HG03378 (cell line): ENCODE data around the gene MZT1.
"Not testable (repeated sequence)": the region's sequence is repeated elsewhere in the genome, so short reads cannot be mapped to it uniquely, and the experiment has no call there.

Experiments
- ATAC-seq: cut with Tn5 transposase; IDR thresholded peaks from one replicate; pipeline ENCODE4 v1.9.1; 2021; ENCODE audit warnings: mild to moderate bottlenecking, moderate library complexity; ENCODE audit not compliant: unreplicated experiment

MZT1 gene

DNA sequence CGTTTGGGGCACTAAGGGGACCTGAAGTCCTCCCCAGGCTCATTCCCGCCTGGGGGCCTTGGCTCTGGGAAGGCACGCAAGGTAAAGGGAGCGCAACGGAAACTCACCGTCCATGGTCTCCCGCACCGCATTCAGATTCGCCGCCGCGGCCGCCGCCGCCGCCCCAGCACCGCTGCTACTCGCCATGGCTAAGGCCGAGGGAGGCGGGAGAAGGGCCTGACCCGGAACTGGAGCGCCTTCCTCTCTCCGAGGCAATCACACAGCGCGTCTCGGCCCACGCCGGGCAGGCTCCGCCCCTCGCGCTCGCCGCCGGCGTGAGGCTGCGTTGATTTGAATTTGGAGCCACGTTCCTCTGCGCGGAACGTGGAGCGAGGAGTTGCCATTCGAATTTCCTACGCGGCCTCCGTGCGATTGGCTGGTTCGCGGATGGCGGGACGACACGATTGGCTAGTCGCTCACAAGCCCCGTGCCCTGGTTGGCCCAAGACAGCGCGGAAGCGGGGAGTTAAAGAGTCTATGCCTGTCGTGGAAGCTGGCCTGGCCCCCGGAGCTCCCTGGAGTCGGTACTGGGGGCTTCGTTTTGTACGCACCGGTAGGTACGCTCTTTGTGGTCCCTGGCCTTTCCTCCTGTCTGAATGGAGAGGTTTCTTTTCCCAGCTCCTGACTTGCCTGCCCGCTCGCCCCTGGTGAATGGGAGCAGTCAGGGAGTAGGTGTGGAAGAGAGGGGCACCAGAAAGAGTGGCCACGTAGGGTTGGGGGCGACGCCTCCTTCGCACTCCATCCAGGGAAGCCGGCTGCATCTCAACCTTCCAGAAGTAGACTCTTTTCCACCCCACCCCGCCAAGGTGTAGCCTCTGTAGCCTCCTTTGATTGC, at the start of gene MZT1, which contains the start of gene BORA:
Gene MZT1 (minus strand): TSS at position 213 of the 873 bp plus-strand sequence. CDS start 27 bp downstream, at position 186.
Gene BORA (plus strand): TSS at position 507 of the 873 bp plus-strand sequence. CDS start 1,018 bp downstream, outside the sequence.
- peak; percentile 97 for ATAC-seq

- no peak for ATAC-seq
Observed at GRCh38 chr13:72774019-72774418, 46.6 kb upstream of the MZT1 start.

DNA sequence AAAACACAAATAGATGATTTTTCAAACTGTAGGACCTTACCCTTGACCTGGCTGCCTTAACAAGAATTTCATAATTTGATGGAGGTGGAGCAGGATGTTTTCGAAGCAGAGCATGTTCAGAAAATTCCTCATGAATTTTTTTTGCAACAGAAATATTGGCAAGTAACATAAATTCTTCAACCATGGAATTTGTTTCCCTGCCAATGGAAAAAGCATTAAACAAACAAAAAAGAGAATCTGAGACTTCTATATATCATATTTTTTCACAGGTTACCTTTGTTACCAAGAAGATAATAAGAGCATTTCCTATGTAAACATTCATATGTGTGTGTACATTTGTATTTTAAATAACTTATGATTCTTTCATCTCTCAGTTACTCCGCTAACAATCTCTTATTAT, 36.0 kb upstream of the MZT1 start:
- no peak for ATAC-seq

- ATAC-seq, result no peak
Observed at GRCh38 chr13:72760189-72760588, 32.8 kb upstream of the MZT1 start.

DNA sequence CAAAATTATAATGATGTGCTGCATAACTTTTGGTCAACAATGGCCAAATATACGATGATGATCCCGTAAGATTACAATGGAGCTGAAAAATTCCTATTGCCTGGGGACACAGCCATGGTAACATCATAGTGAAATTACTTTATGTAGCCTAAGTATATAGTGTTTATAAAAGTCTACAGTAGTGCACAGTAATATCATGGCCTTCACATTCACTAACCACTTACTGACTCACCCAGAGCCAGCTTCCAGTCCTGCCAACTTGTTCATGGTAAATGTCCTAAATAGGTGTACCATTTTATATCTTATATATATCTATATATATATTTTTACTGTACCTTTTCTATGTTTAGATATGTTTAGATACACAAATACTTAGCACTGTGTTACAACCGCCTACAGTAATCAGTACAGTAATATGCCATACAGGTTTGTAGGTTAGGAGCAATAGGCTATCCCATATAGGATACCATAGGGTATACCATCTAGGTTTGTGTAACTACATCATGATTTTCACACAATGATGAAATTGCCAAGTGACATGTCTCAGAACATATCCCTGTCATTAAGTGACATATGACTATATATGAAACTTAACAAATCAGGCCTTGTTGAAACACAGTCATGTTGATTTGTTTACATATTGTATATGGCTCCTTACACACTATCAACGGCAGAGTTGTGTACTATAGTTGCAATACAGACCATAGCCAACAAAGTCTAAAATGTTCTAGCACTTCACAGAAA, 30.5 kb upstream of the MZT1 start:
- no peak for ATAC-seq

DNA sequence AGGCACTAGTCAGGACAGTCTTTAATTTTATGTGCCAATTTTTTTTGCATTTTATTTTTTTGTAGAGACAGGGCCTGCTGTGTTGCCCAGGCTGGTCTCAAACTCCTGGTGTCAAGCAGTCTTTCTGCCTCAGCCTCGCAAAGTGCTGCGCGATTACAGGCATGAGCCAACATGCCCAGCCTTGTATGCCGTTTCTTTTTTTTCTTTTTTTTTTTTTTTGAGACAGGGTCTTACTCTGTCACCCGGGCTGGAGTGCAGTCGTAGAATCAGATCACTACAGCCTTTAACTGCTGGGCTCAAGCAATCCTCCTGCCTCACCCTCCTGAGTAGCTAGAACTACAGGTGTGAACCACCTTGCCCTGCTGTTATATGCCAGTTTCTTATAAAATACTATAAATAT, 26.7 kb upstream of the MZT1 start:
- no peak for ATAC-seq

GRCh38 chr13:72751220-72751619, 23.8 kb upstream of the MZT1 start:
- ATAC-seq, result no peak

- ATAC-seq, result peak; percentile 59
Observed at GRCh38 chr13:72745260-72745659, 17.8 kb upstream of the MZT1 start.

DNA sequence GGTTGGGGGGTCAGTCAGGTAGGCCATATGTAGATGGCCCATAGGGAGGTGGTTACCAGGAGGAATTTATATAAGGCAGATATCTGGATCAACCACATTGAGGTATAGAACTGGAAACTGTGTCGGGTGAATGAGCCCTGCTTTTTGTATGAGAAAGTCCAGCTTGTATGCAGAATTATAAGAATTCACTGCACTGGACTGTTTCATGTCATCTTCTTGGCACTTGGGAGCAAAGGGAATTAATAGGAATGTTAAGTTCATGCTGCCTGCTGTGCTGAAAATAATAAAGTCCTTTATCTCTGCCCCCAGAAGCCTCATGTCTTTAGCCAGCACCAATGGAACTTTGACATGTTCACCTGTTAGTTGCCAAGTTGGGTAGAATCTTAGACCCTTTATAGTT, 12.6 kb upstream of the MZT1 start:
- no peak for ATAC-seq

DNA sequence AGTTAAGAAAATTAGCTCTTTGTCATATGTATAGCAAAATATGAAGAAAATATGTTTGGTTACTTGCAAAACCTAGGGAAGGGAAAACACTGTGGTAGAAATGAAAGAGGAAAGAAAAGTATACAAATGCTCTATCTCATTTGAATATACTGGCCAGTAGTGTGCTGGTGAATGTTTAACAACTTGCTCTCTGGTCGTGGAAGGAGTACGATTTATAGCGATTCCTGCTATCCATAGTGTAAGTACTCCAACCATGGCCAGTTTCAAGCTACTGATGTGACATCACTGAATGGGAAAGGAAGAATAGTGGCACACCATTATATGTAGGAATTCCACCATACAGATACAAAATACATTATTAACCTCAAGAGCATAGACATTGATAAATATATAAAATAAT, 9.6 kb upstream of the MZT1 start:
- no peak for ATAC-seq

DNA sequence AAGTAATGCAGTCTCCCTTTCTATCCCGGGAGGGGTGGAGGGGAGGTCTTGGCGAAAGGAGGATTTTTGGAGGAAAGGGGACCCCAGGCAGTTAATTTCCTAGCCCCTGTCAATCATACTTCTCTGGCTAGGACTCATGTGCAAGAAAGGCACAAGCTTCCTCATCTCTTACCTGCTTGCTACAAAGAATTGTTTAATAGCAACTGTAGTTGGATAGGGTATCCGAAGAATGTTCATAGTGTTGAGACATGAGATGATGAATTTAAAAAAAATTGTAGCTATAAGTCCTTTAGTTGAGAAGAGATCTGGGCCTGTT, 819 bp upstream of the MZT1 start:
- no peak for ATAC-seq

- ATAC-seq, result peak; percentile 18
Observed at GRCh38 chr13:72726726-72727416, 558 bp downstream of the MZT1 start.

- ATAC-seq, result not testable (repeated sequence)
Observed at GRCh38 chr13:72726185-72726584, 1.2 kb downstream of the MZT1 start.

DNA sequence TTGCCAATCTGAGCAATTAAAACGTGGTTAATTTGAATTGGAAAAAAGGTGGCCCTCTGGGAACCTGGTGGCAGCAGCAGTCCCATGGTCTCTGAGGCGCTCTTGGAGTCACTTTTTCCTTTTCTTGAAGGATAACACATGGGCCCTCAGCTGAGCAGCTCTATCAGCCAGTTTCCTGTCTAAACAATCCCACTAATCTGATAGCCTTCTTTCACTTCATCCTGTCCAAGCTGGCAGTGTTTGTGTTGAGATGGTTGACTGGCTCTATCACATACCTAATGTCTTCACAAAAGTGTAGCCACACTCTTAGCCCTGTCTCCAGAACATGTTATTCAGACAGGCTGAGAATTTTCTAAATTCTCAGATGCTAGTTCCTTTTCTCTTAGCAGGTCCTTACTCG, 10.7 kb downstream of the MZT1 start:
- no peak for ATAC-seq

DNA sequence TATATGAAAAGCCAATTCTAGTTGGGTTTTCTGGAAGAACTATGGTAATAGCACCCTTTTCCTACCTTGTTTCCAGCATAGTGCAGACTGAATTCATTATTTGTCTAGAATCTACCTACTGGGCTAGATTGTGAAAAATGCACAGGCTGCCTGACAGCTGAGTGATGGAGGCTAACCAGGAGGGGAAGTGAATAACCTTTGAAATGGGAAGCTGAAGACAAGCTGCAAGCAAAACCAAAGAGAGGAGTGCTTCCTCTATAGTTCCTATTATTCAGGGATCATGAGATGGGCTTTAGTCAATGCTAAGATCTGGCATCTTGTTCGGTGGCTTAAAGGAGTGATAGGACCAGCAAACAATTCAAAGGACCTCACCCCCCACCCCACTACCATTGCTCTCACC, 26.9 kb downstream of the MZT1 start:
- ATAC-seq, result no peak

DNA sequence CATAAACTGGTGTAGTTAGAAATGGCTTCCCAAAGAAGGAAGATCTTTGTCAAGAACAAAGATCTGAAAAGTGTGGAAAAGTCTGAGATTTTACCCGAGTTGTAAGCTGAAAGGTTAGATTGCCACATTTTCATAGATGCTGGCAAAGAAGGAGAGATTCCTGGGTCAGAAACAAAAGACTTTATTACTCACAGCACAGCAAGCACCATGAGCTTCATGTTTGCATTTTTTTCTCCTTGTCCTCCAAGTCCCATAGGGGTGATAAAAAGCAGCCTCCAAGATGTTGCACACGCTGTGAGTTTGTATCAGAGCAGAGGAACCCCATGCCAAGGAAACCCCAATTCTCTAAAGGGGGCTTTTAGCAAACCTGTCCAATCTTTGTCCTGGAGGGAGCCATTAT, 29.3 kb downstream of the MZT1 start:
- no peak for ATAC-seq

DNA sequence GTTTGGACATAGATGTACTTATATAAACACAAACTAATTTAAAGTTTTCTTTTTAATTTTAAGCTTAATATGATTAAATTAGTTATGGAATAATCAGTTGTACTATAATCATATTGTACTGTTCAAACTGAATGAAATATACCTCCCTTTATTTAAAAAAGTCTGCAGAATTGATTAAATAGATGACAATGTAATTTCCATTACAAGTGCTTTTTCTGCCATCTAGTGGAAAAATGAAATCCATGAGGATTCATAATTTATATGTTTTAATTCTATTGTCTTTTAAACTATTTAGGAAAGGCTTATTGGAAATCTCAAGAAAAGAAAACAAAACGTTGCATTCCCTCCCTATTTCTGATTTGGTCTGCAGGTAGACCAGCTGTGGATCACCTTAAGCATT, 30.9 kb downstream of the MZT1 start:
- ATAC-seq, result no peak

DNA sequence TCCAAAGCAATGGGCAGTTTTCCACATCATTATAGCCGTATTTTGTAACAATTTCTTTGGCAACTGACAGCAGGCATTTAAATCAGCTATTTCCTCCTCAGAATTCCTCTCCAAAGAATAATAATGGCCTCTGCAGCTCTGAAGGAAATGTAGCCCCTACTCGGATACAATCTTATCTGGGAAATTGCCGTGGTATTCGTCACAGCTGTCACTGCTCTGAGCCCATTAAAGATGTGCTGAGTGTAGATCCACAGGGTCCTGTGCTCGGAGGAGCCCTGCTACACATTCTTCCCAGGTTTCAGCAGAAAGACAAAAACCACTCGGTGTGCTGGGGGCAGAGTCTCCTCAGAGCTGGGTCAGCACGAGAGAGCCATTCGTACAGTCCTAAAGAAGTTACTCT, 33.1 kb downstream of the MZT1 start:
- no peak for ATAC-seq

- ATAC-seq, result no peak
Observed at GRCh38 chr13:72693832-72694231, 33.6 kb downstream of the MZT1 start.

DNA sequence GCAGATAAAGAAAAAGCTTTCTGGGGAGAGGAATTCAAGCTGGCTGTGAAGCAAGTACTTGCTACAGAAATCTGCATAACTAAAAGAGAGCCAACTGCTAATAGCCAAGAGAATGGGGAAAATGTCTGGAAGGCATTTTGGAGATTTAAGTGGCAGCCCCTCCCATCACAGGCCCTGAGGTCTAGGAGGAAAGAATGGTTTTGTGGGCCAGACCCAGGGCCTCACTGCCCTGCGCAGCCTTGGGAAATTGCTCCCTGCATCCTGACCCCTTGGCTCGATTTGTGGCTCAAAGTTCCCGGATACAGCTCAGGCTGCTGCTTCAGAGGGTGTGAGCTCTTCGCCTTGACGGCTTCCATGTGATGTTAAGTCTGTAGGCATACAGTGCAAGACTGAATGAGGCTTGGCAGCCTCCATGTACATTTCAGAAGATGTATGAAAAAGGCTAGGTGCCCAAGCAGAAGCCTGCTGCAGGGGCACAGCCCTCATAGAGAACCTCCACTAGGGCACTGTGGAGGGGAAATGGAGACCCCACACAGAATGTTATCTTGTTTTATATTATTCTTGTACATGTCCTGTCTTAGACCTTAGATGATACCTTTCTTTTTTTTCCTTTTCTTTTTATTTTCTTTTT, 34.4 kb downstream of the MZT1 start:
- no peak for ATAC-seq

GRCh38 chr13:72689181-72689696, 38.2 kb downstream of the MZT1 start:
- no peak for ATAC-seq
